ENCODE results near the gene KCTD3.

KCTD3 gene

GRCh38 chr1:215635827-215636226 lies 68.7 kb downstream of the KCTD3 start:
- Mint-ChIP-seq H3K27me3 (ENCODE audit: low read depth, poor library complexity) (no peaks in the 10 kb centered on the region), H3K36me3 (ENCODE audit: low read depth) (no peaks in the 10 kb centered on the region), H3K27ac (peak overlapping the region; percentile 38), H3K4me1 (peaks cover 38% of the 10 kb centered on the region), H3K9me3 (no peaks in the 10 kb centered on the region), H3K4me3 (no peak overlapping the region)
- TF ChIP-seq CTCF (IDR thresholded peaks at IDR 0.05) = no peak
- no peak for DNase-seq

- no peak for TF ChIP-seq CTCF (IDR thresholded peaks at IDR 0.05)
- DNase-seq = no peak
- Mint-ChIP-seq H3K27me3 (ENCODE audit: low read depth, poor library complexity) (no peaks in the 10 kb centered on the region), H3K9me3 (no peaks in the 10 kb centered on the region), H3K36me3 (ENCODE audit: low read depth) (no peaks in the 10 kb centered on the region), H3K27ac (peak overlapping the region; percentile 38), H3K4me1 (peaks cover 32% of the 10 kb centered on the region), H3K4me3 (no peak overlapping the region)
Measured at GRCh38 chr1:215636258-215636965, 69.3 kb downstream of the KCTD3 start.

GRCh38 chr1:215637041-215637573 lies 70.0 kb downstream of the KCTD3 start:
- Mint-ChIP-seq H3K27ac (no peak overlapping the region), H3K27me3 (ENCODE audit: low read depth, poor library complexity) (no peaks in the 10 kb centered on the region), H3K4me1 (peaks cover 31% of the 10 kb centered on the region), H3K9me3 (no peaks in the 10 kb centered on the region), H3K4me3 (no peak overlapping the region), H3K36me3 (ENCODE audit: low read depth) (no peaks in the 10 kb centered on the region)
- DNase-seq = no peak
- TF ChIP-seq CTCF (IDR thresholded peaks at IDR 0.05) = no peak

GRCh38 chr1:215640429-215641148 lies 73.5 kb downstream of the KCTD3 start:
- H3K9me3 Mint-ChIP-seq = no peaks in the 10 kb centered on the region
- no peak overlapping the region for H3K27ac Mint-ChIP-seq
- H3K4me1 Mint-ChIP-seq = peaks cover 23% of the 10 kb centered on the region
- no peak for DNase-seq
- H3K4me3 Mint-ChIP-seq = no peak overlapping the region
- H3K36me3 Mint-ChIP-seq (ENCODE audit: low read depth) = no peaks in the 10 kb centered on the region
- TF ChIP-seq CTCF (IDR thresholded peaks at IDR 0.05) = no peak
- peaks cover 4% of the 10 kb centered on the region for H3K27me3 Mint-ChIP-seq (ENCODE audit: low read depth, poor library complexity)

- TF ChIP-seq CTCF (IDR thresholded peaks at IDR 0.05) = no peak
- no peaks in the 10 kb centered on the region for H3K9me3 Mint-ChIP-seq
- no peak for DNase-seq
- H3K27me3 Mint-ChIP-seq (ENCODE audit: low read depth, poor library complexity) = peaks cover 4% of the 10 kb centered on the region
- H3K36me3 Mint-ChIP-seq (ENCODE audit: low read depth) = no peaks in the 10 kb centered on the region
- H3K27ac Mint-ChIP-seq = no peak overlapping the region
- no peak overlapping the region for H3K4me3 Mint-ChIP-seq
- no peaks in the 10 kb centered on the region for H3K4me1 Mint-ChIP-seq
Measured at GRCh38 chr1:215643592-215644321, 76.7 kb downstream of the KCTD3 start.

Data from nephron progenitor cell (in vitro differentiated cells).